GM23338 (cell line): Measurements from ENCODE around the gene TBX3.

Experiments used
- CREB1 ChIP-seq: fragments of 250-450 bp; sonication (Bioruptor Pico); IDR thresholded peaks from 2 replicates; pipeline ENCODE4 v1.5.0; 2020; ENCODE audit warnings: low read depth, mild to moderate bottlenecking, moderate library complexity
- EZH2 ChIP-seq: fragments of 200-600 bp; sonication (generic); IDR thresholded peaks from one replicate; pipeline ENCODE4 v1.8.0; 2017; ENCODE audit warnings: antibody characterized with exemption, mild to moderate bottlenecking, low read depth; ENCODE audit not compliant: unreplicated experiment
- EZH2phosphoT487 ChIP-seq: fragments of 200-600 bp; sonication (generic); IDR thresholded peaks from one replicate; pipeline ENCODE4 v1.8.1; 2018; ENCODE audit warnings: antibody characterized with exemption; ENCODE audit not compliant: unreplicated experiment
- JUNB ChIP-seq: IDR thresholded peaks from one replicate; pipeline ENCODE4 v1.6.1; 2016; ENCODE audit warnings: antibody characterized with exemption; ENCODE audit not compliant: unreplicated experiment
- POLR2AphosphoS5 ChIP-seq: IDR thresholded peaks from 2 replicates; pipeline ENCODE4 v1.6.1; 2016; ENCODE audit warnings: antibody characterized with exemption, low read depth
- STAT1 ChIP-seq: IDR thresholded peaks from one replicate; pipeline ENCODE4 v1.6.1; 2016; ENCODE audit warnings: antibody characterized with exemption; ENCODE audit not compliant: unreplicated experiment
- ZNF114 ChIP-seq: fragments of 250-450 bp; sonication (Bioruptor Pico); IDR thresholded peaks from 2 replicates; pipeline ENCODE4 v1.5.0; 2020; ENCODE audit warnings: mild to moderate bottlenecking, moderate library complexity
- TF ChIP-seq, protein P1 (sequence below), 2 experiments: fragments of 200-600 bp in 1 of 2; sonication (generic) in 1 of 2; conservative IDR thresholded peaks; 2 replicates each; pipeline versions ENCODE4 v1.5.1 to v1.6.1; 2016 to 2017; ENCODE audit warnings: antibody characterized with exemption in 2 of 2, low read depth in 2 of 2, mild to moderate bottlenecking in 2 of 2, moderate library complexity in 1 of 2
- TF ChIP-seq, protein P2 (sequence below): IDR thresholded peaks from one replicate; pipeline ENCODE4 v1.6.1; 2018; ENCODE audit warnings: antibody characterized with exemption; ENCODE audit not compliant: unreplicated experiment

DNA sequence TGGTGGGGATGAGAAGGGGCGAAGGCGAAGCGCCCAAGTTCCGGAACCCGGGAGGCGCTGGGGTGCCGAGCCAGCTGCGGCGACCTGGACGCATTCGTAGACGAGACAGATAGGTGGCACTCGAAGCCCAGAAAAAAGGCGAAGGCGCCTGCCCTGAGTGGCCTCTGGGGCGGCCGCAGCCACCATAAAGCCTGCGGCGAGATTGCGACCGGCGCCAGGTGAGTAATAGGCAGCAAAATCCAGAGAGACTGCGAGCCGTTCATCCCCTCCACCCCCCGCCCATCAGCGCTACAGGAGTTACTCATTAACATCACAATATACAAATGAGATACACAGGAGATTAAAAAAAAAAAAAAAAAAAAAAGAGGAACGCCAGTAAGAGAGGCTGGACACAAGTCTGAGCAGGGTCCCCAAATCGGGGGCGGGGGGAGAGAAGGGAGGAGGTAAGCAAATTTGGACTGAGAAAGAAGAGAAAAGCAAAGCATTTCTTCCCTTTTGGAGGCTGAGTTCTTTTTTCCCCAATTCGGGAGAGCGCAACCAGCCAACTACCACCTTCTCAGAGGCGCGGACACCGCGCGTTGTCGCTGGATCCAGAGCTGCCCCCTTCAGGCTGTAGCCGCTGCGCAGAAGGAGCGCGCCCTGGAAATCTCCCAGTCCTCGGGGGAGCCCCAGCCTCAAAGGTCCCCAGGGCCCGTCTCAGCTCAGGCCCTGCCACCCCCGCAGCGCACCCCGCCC is 15.7 kb downstream of the TBX3 start:
- no peak for TF ChIP-seq EZH2phosphoT487
- TF ChIP-seq POLR2AphosphoS5 = no peak
- TF ChIP-seq, protein P1, sequence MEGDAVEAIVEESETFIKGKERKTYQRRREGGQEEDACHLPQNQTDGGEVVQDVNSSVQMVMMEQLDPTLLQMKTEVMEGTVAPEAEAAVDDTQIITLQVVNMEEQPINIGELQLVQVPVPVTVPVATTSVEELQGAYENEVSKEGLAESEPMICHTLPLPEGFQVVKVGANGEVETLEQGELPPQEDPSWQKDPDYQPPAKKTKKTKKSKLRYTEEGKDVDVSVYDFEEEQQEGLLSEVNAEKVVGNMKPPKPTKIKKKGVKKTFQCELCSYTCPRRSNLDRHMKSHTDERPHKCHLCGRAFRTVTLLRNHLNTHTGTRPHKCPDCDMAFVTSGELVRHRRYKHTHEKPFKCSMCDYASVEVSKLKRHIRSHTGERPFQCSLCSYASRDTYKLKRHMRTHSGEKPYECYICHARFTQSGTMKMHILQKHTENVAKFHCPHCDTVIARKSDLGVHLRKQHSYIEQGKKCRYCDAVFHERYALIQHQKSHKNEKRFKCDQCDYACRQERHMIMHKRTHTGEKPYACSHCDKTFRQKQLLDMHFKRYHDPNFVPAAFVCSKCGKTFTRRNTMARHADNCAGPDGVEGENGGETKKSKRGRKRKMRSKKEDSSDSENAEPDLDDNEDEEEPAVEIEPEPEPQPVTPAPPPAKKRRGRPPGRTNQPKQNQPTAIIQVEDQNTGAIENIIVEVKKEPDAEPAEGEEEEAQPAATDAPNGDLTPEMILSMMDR (conservative IDR thresholded peaks at IDR 0.05; ENCODE audit: low read depth in 2 of 2) = peak; percentile 44 to 70
- TF ChIP-seq, protein P2, sequence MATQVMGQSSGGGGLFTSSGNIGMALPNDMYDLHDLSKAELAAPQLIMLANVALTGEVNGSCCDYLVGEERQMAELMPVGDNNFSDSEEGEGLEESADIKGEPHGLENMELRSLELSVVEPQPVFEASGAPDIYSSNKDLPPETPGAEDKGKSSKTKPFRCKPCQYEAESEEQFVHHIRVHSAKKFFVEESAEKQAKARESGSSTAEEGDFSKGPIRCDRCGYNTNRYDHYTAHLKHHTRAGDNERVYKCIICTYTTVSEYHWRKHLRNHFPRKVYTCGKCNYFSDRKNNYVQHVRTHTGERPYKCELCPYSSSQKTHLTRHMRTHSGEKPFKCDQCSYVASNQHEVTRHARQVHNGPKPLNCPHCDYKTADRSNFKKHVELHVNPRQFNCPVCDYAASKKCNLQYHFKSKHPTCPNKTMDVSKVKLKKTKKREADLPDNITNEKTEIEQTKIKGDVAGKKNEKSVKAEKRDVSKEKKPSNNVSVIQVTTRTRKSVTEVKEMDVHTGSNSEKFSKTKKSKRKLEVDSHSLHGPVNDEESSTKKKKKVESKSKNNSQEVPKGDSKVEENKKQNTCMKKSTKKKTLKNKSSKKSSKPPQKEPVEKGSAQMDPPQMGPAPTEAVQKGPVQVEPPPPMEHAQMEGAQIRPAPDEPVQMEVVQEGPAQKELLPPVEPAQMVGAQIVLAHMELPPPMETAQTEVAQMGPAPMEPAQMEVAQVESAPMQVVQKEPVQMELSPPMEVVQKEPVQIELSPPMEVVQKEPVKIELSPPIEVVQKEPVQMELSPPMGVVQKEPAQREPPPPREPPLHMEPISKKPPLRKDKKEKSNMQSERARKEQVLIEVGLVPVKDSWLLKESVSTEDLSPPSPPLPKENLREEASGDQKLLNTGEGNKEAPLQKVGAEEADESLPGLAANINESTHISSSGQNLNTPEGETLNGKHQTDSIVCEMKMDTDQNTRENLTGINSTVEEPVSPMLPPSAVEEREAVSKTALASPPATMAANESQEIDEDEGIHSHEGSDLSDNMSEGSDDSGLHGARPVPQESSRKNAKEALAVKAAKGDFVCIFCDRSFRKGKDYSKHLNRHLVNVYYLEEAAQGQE = no peak
- TF ChIP-seq EZH2 = peak; percentile 29
- TF ChIP-seq JUNB = no peak
- no peak for TF ChIP-seq ZNF114 (CRISPR knock-in tag)
- no peak for TF ChIP-seq CREB1
- TF ChIP-seq STAT1 = no peak
